AG04450 (cell line): ENCODE results near the gene DNAJC30. TPM values are rescaled to one million over a fixed set of nuclear protein-coding genes. Genes with fewer than 3 reads are reported as not detected.

Experiments used
- CTCF ChIA-PET: fragments of 300-600, 350-600 bp; formaldehyde crosslinking; extraction: SDS; loops from one replicate; lab custom pipeline; 2022; ENCODE audit warnings: antibody characterized with exemption, inconsistent platforms; lab: Charles Lee
- POLR2A ChIA-PET: fragments of 350-600 bp; formaldehyde crosslinking; extraction: SDS; loops from one replicate; lab custom pipeline; 2021; ENCODE audit warnings: antibody characterized with exemption, inconsistent platforms; lab: Yijun Ruan, JAX
- DNase-seq: peaks from one replicate; pipeline ENCODE4 v3.0.0-alpha.2; 2011; ENCODE audit warnings: low read depth, low spot score
- H3K27ac ChIP-seq: one replicate; pipeline ENCODE4 v1.5.1; 2012; ENCODE audit warnings: low read depth, low read length, control low read depth
- H3K27me3 ChIP-seq: one replicate; pipeline ENCODE4 v1.6.0; 2012; ENCODE audit warnings: low read length; ENCODE audit not compliant: control insufficient read depth, insufficient read depth
- H3K4me3 ChIP-seq: 2 replicates; pipeline ENCODE4 v1.5.1; 2011; ENCODE audit warnings: mild to moderate bottlenecking, low read depth, low read length, control low read depth
- H3K9me3 ChIP-seq: 2 replicates; pipeline ENCODE4 v1.5.1; 2012; ENCODE audit warnings: low read length; ENCODE audit not compliant: control insufficient read depth, insufficient read depth
- CTCF ChIP-seq: IDR thresholded peaks from 2 replicates; pipeline ENCODE4 v1.5.1; 2011; ENCODE audit warnings: low read depth, low read length, control low read depth, inconsistent platforms
- polyA plus RNA-seq: library from polyadenylated mRNA; depleted of rRNA; stranded (reverse); fragments of >200 nt; gene quantifications from 2 replicates; pipeline ENCODE4 v1.2.3, GENCODE V29; 2011

DNAJC30 gene
- polyA plus RNA-seq, 1 experiment = 5.9 TPM

GRCh38 chr7:73699370-73700068 lies 16.3 kb upstream of the DNAJC30 start:
- ChIA-PET CTCF (interaction anchor here (1.4 kb wide), 1 partner anchor 26 kb away, joined by 6 read pairs; no protein-coding TSS in a partner anchor), POLR2A (no interaction called here)
- no peaks in the 10 kb centered on the region for H3K9me3 ChIP-seq
- no peak for DNase-seq
- no peak for TF ChIP-seq CTCF
- no peaks in the 10 kb centered on the region for H3K27me3 ChIP-seq
- H3K4me3 ChIP-seq = no peak overlapping the region
- no peak overlapping the region for H3K27ac ChIP-seq

GRCh38 chr7:73698410-73698809 lies 15.2 kb upstream of the DNAJC30 start:
- Histone ChIP-seq H3K27ac (no peak overlapping the region), H3K27me3 (no peaks in the 10 kb centered on the region), H3K4me3 (no peak overlapping the region), H3K9me3 (no peaks in the 10 kb centered on the region)
- no peak for DNase-seq
- ChIA-PET POLR2A (interaction anchor here (0.6 to 0.7 kb wide), 3 partner anchors 16 to 30 kb away, joined by 3 to 4 read pairs (median 4); no protein-coding TSS in a partner anchor), CTCF (interaction anchor here (1.3 kb wide), 1 partner anchor 91 kb away, joined by 4 read pairs; no protein-coding TSS in a partner anchor)
- TF ChIP-seq CTCF = no peak

- TF ChIP-seq CTCF = no peak
- H3K27ac ChIP-seq = no peak overlapping the region
- ChIA-PET CTCF (interaction anchor here (2.3 kb wide), 1 partner anchor 29 kb away, joined by 6 read pairs; no protein-coding TSS in a partner anchor), POLR2A (interaction anchor here (0.5 kb wide), 1 partner anchor 652 kb away, joined by 5 read pairs; no protein-coding TSS in a partner anchor)
- H3K4me3 ChIP-seq = no peak overlapping the region
- no peak for DNase-seq
- H3K27me3 ChIP-seq = no peaks in the 10 kb centered on the region
- H3K9me3 ChIP-seq = no peaks in the 10 kb centered on the region
These were observed 13.1 kb upstream of the DNAJC30 start for GRCh38 chr7:73696372-73696771.

DNA sequence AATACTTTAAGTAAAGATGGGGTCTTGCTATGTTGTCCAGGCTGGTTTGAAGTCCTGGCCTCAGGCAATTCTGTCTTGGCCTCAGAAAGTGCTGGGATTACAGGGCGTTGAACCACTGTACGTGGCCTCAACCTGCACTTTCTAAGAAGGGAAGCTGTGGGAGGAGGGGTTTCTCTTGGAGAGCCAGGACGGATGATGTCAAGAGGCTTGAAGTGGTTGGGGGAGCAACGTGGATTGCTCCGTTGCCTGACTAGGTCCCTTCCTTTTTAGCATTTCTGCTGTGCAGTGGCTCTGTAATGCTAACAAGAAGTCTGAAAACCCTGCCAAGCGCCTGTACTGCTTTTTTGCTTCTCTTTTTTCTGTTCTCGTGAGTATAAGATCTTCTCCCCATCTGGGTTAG lies 7.4 kb upstream of the DNAJC30 start:
- ChIA-PET POLR2A (no interaction called here), CTCF (no interaction called here)
- Histone ChIP-seq H3K4me3 (no peak overlapping the region), H3K27me3 (no peaks in the 10 kb centered on the region), H3K27ac (no peak overlapping the region), H3K9me3 (no peaks in the 10 kb centered on the region)
- DNase-seq = no peak
- TF ChIP-seq CTCF = no peak

- Histone ChIP-seq H3K4me3 (no peak overlapping the region), H3K9me3 (no peaks in the 10 kb centered on the region; the same call in 1 of the 2 replicates), H3K27ac (no peak overlapping the region), H3K27me3 (no peaks in the 10 kb centered on the region)
- no peak for DNase-seq
- POLR2A ChIA-PET = no interaction called here
- CTCF ChIA-PET = no interaction called here
- TF ChIP-seq CTCF = no peak
These were observed 5.0 kb upstream of the DNAJC30 start for GRCh38 chr7:73688288-73688687.
